ENCODE results near the gene NAP1L5. TPM values are rescaled to one million over a fixed set of nuclear protein-coding genes. Genes with fewer than 3 reads are reported as not detected.
A peak's percentile ranks its signal among the peaks of the same experiment; 100 is the strongest.

The NAP1L5 gene, protein sequence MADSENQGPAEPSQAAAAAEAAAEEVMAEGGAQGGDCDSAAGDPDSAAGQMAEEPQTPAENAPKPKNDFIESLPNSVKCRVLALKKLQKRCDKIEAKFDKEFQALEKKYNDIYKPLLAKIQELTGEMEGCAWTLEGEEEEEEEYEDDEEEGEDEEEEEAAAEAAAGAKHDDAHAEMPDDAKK
- total RNA-seq = 3.3 and 5.2 TPM in 2 replicates

DNA sequence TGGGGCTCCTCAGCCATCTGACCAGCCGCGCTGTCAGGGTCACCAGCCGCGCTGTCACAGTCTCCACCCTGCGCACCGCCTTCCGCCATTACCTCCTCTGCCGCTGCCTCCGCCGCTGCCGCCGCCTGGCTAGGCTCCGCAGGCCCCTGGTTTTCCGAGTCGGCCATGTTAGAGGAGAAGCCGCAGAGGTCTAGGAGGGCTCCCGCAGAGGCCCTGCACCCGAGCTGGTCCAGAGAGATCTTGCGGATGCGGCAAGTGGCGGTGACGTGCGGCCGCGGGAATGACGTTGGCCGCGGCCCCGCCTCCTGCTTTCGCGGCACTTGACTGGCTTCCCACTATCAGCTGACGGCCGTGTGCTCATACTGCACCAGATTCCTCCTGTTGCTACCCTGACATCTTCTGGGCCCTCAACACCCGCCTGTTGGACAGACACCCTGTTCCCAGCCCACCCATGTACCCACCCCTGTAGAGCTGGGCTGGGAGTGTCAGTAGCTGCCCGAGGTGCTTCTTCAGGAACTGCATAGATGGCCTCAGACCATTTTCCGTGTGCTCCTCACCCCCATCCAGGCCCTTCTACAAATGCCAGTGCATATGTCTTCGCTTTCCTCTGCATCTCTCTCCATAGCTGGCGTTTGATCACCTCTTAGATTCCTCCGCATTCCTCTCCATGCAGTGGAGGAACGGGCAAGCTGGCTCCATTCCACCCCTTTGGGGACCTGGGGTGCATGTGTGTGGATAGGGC is at the start of gene NAP1L5:
NAP1L5 (minus strand) TSS at position 242 of the 742 bp plus-strand sequence; CDS start at position 167, 75 bp downstream.

Small RNAs within 50 kb of the gene (small RNA-seq; reads per million reads assigned to genes)
- gene RF02115 (ENCODE audit: low replicate concordance) (not detected), gene RNU6-33P (ENCODE audit: low replicate concordance) (0.88 reads per million, percentile 40 among the genes with 10 or more reads in this experiment)

Other genes with a start within 250 kb of the NAP1L5 start
- gene HERC5, start 240.7 kb downstream of the NAP1L5 start, total RNA-seq = 2.0 and 2.2 TPM in 2 replicates
- gene PYURF, start 174.1 kb downstream of the NAP1L5 start, total RNA-seq = 40.7 and 53.5 TPM in 2 replicates
- gene HERC3, start 105.3 kb downstream of the NAP1L5 start, total RNA-seq = 8.8 and 57.8 TPM in 2 replicates